AG09319 (cell line): Measurements from ENCODE around the gene LRRIQ3.

Experiments used
- DNase-seq: peaks from one replicate; pipeline ENCODE4 v3.0.0-alpha.2; 2010; ENCODE audit warnings: low read depth; ENCODE audit errors: extremely low read depth
- CTCF ChIP-seq: IDR thresholded peaks from 2 replicates; pipeline ENCODE4 v1.5.1; 2011; ENCODE audit warnings: low read depth, mild to moderate bottlenecking, inconsistent platforms, low read length, moderate library complexity

LRRIQ3 gene

DNA sequence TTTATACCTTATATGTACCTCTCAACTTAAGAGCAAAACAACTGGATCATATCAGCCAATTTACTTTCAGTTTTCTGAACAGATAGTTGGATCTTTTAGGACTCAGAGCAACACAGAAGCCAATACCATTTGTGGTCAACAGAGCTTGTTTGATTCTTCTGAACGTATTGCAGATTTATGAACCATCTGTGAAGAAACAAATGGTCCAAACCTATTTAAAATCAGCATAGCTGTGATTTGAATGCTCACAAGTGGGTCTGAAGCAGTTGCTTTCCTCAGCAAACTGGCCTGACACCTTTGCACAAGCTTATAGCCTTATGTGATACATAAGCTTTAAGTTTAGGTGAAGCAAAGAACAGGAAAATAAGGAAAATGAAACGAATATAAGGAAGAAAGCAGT lies 147.6 kb downstream of the LRRIQ3 start:
- TF ChIP-seq CTCF: no peak
- no peak for DNase-seq

- no peak for TF ChIP-seq CTCF
Measured at GRCh38 chr1:74038042-74038441, 159.9 kb downstream of the LRRIQ3 start.

GRCh38 chr1:74012583-74012982 lies 185.4 kb downstream of the LRRIQ3 start:
- TF ChIP-seq CTCF: no peak
- no peak for DNase-seq

More at GRCh38 chr1:74038042-74038441, 159.9 kb downstream of the LRRIQ3 start:
- DNase-seq: no peak

DNA sequence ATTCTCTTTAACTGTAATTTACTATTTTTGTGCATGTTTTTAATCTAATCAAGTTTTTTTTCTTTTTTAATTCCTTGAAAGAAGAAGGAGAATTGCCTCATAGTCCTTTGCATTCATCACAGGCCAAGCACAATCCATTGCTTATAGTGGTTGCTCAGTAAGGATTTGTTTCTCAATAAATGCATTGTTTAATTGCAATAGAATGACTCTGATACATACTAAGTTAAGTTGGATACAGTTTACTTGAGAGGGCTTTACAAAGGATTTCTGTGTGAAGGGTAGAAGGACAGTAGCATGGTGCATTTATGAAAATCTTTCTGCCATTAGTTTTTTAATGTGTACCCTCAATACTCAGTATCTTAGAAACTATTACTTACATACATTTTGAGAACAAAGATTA lies 186.2 kb downstream of the LRRIQ3 start:
- DNase-seq: no peak
- TF ChIP-seq CTCF: no peak

DNA sequence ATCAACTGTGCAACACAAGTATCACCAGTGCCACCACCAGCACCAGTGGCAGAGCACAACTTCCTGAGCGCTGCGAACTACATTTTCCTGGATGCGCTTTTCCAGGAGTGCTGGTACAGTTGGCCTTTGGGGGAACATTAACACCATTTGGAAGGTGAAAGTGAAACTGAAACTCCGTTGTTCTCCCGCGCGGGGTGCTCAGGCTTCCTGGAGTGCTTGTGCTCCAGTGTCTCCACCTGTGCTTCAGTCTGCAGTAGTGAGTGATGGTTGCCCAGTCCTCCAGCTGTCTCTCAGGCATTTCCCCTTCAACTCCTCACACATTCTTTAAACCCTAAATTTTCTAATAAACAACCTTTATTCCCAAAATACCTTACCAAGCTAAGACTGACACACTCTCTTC lies 187.8 kb downstream of the LRRIQ3 start:
- no peak for TF ChIP-seq CTCF
- no peak for DNase-seq

DNA sequence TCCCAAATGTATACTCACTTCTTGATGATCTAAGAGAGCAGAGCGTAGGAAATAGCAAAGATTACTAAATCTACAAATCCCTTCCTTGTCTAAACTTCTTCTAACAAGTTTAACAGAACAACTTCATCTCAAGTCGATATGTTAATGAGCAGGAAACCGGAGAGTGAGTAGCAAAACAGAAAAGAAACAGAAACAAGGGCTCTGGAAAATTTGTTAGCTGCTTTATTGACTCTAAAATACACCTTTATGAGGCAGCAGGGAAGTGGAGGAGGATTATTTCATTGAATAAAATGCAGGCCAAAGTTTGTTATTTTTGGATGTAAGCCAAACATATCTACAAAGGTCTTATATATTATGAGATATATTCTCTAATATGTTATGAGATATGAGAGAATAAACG lies 192.4 kb downstream of the LRRIQ3 start:
- no peak for TF ChIP-seq CTCF
- no peak for DNase-seq

- no peak for DNase-seq
Measured at GRCh38 chr1:74003806-74004205, 194.2 kb downstream of the LRRIQ3 start.

More at GRCh38 chr1:74003806-74004205, 194.2 kb downstream of the LRRIQ3 start:
- no peak for TF ChIP-seq CTCF
